ENCODE measurements around the gene IQCF6.

The IQCF6 gene

DNA sequence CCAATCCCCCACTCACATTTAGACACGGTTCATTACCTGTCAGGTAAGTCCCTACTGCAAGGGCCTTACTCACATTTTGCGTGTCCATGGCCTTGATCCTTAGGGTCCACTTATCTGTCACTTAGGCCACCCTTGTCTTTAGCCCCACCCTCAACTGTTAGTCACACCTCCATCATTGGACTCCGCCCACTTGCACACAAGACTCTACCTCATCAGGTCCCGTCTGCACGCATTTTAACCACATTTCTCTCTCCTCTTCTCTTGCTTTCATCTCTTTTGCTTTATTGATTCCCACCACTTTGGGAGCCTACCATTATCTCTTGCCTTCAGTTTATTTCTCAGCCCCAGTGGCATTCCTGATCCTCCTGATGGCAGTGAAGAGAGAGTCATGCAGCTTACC lies at the start of gene IQCF6:
IQCF6 (minus strand) TSS at position 101 of the 400 bp plus-strand sequence; CDS start at position 88, 13 bp downstream.
- POLR2A ChIA-PET, result no interaction called here
- CTCF ChIA-PET, result interaction anchor here (0.7 kb wide), 1 partner anchor 20 kb away, joined by 3 read pairs; no protein-coding TSS in a partner anchor

DNA sequence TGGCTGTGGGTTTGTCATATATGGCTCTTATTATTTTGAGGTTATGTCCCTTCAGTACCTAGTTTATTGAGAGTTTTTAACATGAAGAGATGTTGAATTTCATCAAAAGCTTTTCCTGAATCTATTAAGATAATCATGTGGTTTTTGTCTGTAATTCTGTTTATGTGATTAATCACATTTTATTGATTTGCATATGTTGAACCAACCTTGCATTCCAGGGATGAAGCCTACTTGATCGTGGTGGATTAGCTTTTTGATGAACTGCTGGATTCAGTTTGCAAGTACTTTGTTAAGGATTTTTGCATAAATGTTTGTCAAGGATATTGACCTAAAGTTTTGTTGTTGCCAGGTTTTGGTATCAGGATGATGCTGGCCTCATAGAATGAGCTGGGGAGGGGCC lies 49.3 kb upstream of the IQCF6 start:
- TF ChIP-seq SP1 (IDR thresholded peaks at IDR 0.05) (no peak), ELF4 (IDR thresholded peaks at IDR 0.05) (no peak), ARNT (IDR thresholded peaks at IDR 0.05) (no peak), LEF1 (IDR thresholded peaks at IDR 0.05; ENCODE audit: borderline replicate concordance) (no peak), ZNF384 (IDR thresholded peaks at IDR 0.05) (no peak), CTBP1 (IDR thresholded peaks at IDR 0.05; ENCODE audit: borderline replicate concordance) (no peak), FOXK2 (IDR thresholded peaks at IDR 0.05) (no peak), TARDBP (IDR thresholded peaks at IDR 0.05) (no peak), NFRKB (IDR thresholded peaks at IDR 0.05) (no peak), BHLHE40 (IDR thresholded peaks at IDR 0.05; ENCODE audit: borderline replicate concordance) (no peak), L3MBTL2 (conservative IDR thresholded peaks at IDR 0.05) (no peak), HDGF (IDR thresholded peaks at IDR 0.05; ENCODE audit: borderline replicate concordance) (no peak), FOXM1 (IDR thresholded peaks at IDR 0.05; ENCODE audit: borderline replicate concordance) (no peak), FOXA1 (IDR thresholded peaks at IDR 0.05) (no peak), SUZ12 (IDR thresholded peaks at IDR 0.05) (no peak)
- TF ChIP-seq, protein P1, sequence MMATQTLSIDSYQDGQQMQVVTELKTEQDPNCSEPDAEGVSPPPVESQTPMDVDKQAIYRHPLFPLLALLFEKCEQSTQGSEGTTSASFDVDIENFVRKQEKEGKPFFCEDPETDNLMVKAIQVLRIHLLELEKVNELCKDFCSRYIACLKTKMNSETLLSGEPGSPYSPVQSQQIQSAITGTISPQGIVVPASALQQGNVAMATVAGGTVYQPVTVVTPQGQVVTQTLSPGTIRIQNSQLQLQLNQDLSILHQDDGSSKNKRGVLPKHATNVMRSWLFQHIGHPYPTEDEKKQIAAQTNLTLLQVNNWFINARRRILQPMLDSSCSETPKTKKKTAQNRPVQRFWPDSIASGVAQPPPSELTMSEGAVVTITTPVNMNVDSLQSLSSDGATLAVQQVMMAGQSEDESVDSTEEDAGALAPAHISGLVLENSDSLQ (IDR thresholded peaks at IDR 0.05), result no peak
- CTCF ChIA-PET, result interaction anchor here (0.9 kb wide), 1 partner anchor 9 kb away, joined by 4 read pairs; no protein-coding TSS in a partner anchor
- POLR2A ChIA-PET, result no interaction called here

More for the DNA sequence above, at the start of gene IQCF6:
- DNase-seq (ENCODE audit: extremely low spot score), result no peak
- no peak for TF ChIP-seq ZNF384 (IDR thresholded peaks at IDR 0.05)
- TF ChIP-seq BHLHE40 (IDR thresholded peaks at IDR 0.05; ENCODE audit: borderline replicate concordance), result no peak
- no peak for TF ChIP-seq SUZ12 (IDR thresholded peaks at IDR 0.05)
- TF ChIP-seq ELF4 (IDR thresholded peaks at IDR 0.05), result no peak

DNA sequence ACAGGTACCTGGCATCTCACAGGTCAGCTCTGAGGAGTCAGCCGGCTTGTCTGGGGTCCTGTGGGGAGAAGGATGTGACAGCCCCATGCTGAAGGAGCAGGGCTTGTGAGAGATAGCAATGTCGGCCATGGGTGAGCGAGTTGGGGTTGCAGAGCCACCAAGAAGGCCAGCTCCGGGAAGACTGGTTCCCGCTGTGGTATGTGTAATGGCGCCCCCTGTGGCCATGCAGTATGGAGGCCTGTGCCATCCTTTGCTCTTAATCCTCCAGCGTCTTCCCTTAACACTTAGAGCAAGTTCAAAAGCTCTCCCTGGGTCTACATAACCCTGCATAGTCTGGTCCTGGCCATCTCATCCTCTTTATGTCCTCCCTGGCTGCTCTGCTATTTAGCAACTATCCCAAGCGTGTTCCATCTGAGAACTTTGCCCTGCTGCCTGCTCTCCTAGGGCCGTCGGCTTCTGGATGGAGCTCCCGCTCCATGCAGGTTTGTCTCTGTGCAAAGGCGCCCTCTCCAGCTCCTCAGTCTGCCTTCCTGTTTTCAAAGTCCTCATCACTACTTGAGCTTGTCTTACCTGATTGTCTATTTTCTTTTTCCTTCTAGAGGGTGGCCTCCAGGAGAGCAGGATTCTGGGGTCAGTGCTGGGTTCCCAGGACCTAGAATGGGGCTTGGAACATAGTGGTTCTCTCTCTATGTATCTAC lies 40.8 kb upstream of the IQCF6 start:
- TF ChIP-seq FOXK2 (IDR thresholded peaks at IDR 0.05) (no peak), L3MBTL2 (conservative IDR thresholded peaks at IDR 0.05) (no peak), CTBP1 (IDR thresholded peaks at IDR 0.05; ENCODE audit: borderline replicate concordance) (no peak), ZNF384 (IDR thresholded peaks at IDR 0.05) (no peak), ARNT (IDR thresholded peaks at IDR 0.05) (no peak), SP1 (IDR thresholded peaks at IDR 0.05) (no peak), SUZ12 (IDR thresholded peaks at IDR 0.05) (no peak), LEF1 (IDR thresholded peaks at IDR 0.05; ENCODE audit: borderline replicate concordance) (no peak), FOXA1 (IDR thresholded peaks at IDR 0.05) (no peak), FOXM1 (IDR thresholded peaks at IDR 0.05; ENCODE audit: borderline replicate concordance) (no peak), BHLHE40 (IDR thresholded peaks at IDR 0.05; ENCODE audit: borderline replicate concordance) (no peak), TARDBP (IDR thresholded peaks at IDR 0.05) (no peak), NFRKB (IDR thresholded peaks at IDR 0.05) (no peak)
- TF ChIP-seq, protein P1 (IDR thresholded peaks at IDR 0.05), result no peak
- DNase-seq (ENCODE audit: extremely low spot score), result peak; percentile 59
- ChIA-PET CTCF (interaction anchor here (0.6 to 1.5 kb wide), 6 partner anchors 8 to 101 kb away, joined by 3 to 4 read pairs (median 4); no protein-coding TSS in a partner anchor), POLR2A (no interaction called here)

More for the DNA sequence above, 49.3 kb upstream of the IQCF6 start:
- no peak for DNase-seq (ENCODE audit: extremely low spot score)

DNA sequence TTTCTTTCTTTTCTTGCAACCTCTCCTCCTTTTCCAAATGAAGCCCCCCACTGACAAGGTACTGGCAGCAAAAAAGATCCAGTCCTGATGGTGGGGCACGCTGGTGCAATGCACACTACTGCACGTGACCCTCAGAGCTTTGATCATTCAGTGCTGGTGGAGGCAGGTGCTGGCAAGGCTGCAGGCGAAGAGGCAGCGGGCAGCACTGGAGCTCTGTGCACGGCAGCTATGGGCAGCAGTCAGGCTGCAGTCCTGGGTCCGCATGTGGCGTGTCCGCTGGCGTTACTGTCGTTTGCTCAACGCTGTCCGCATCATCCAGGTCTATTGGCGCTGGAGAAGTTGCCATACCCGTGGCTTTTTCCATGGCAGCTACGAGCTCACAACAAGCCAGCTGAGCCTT lies 40.1 kb upstream of the IQCF6 start:
- no peak for DNase-seq (ENCODE audit: extremely low spot score)
- TF ChIP-seq L3MBTL2 (conservative IDR thresholded peaks at IDR 0.05), result no peak
- no peak for TF ChIP-seq TARDBP (IDR thresholded peaks at IDR 0.05)
- no peak for TF ChIP-seq ARNT (IDR thresholded peaks at IDR 0.05)
- no peak for TF ChIP-seq ZNF384 (IDR thresholded peaks at IDR 0.05)
- no peak for TF ChIP-seq SP1 (IDR thresholded peaks at IDR 0.05)
- TF ChIP-seq FOXM1 (IDR thresholded peaks at IDR 0.05; ENCODE audit: borderline replicate concordance), result no peak
- no peak for TF ChIP-seq HDGF (IDR thresholded peaks at IDR 0.05; ENCODE audit: borderline replicate concordance)
- TF ChIP-seq, protein P1 (IDR thresholded peaks at IDR 0.05), result no peak
- no peak for TF ChIP-seq FOXA1 (IDR thresholded peaks at IDR 0.05)
- TF ChIP-seq LEF1 (IDR thresholded peaks at IDR 0.05; ENCODE audit: borderline replicate concordance), result no peak
- TF ChIP-seq SUZ12 (IDR thresholded peaks at IDR 0.05), result no peak
- no peak for TF ChIP-seq BHLHE40 (IDR thresholded peaks at IDR 0.05; ENCODE audit: borderline replicate concordance)
- TF ChIP-seq CTBP1 (IDR thresholded peaks at IDR 0.05; ENCODE audit: borderline replicate concordance), result no peak
- TF ChIP-seq NFRKB (IDR thresholded peaks at IDR 0.05), result no peak
- POLR2A ChIA-PET, result no interaction called here
- CTCF ChIA-PET, result interaction anchor here (0.6 to 1.5 kb wide), 4 partner anchors 9 to 589 kb away, joined by 3 to 4 read pairs (median 4); no protein-coding TSS in a partner anchor

DNA sequence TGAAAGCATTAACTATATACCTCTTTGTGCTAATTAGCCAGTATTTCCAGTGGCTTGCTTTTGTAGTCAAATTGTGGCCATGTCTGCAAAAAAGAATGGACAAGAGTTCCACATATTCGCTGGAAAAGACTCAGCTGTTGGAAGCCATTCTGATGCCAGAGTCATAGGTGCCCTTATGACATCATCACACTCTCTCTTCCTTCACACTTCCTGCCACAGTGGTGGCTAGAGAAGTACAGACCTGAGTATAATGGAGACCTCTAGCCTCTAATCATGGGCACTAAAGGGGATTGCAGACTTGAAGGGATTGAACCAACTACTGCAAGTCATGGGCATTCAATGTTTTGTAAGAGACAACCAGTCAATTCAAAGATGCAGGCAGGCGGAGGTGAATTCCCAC lies 38.3 kb upstream of the IQCF6 start:
- ChIA-PET POLR2A (no interaction called here), CTCF (no interaction called here)
- no peak for DNase-seq (ENCODE audit: extremely low spot score)
- TF ChIP-seq ARNT (IDR thresholded peaks at IDR 0.05) (no peak), SUZ12 (IDR thresholded peaks at IDR 0.05) (no peak)

DNA sequence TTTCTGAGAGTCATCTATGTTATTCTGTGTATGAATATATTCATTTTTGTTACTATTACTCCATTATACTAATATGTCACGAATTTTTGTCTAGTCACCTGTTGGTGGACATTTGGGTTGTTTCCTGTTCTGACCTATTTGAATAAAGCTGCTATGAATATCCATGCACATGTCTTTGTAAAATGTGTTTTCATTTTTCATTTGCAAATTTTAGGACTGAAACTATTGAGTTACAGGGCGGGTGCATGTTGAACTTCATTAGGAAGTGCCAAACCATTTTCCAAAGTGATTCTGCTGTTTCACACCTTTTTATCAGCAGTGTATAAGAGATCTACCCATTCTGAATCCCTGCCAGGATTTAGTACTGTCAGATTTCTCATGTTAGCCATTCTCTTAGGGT lies 37.7 kb upstream of the IQCF6 start:
- TF ChIP-seq HDGF (IDR thresholded peaks at IDR 0.05; ENCODE audit: borderline replicate concordance) (no peak), L3MBTL2 (conservative IDR thresholded peaks at IDR 0.05) (no peak), NFRKB (IDR thresholded peaks at IDR 0.05) (no peak)
- no peak for DNase-seq (ENCODE audit: extremely low spot score)
- CTCF ChIA-PET, result no interaction called here
- POLR2A ChIA-PET, result no interaction called here

Data from HEK293T (cell line).